ENCODE measurements around the gene PODN.

The PODN gene

DNA sequence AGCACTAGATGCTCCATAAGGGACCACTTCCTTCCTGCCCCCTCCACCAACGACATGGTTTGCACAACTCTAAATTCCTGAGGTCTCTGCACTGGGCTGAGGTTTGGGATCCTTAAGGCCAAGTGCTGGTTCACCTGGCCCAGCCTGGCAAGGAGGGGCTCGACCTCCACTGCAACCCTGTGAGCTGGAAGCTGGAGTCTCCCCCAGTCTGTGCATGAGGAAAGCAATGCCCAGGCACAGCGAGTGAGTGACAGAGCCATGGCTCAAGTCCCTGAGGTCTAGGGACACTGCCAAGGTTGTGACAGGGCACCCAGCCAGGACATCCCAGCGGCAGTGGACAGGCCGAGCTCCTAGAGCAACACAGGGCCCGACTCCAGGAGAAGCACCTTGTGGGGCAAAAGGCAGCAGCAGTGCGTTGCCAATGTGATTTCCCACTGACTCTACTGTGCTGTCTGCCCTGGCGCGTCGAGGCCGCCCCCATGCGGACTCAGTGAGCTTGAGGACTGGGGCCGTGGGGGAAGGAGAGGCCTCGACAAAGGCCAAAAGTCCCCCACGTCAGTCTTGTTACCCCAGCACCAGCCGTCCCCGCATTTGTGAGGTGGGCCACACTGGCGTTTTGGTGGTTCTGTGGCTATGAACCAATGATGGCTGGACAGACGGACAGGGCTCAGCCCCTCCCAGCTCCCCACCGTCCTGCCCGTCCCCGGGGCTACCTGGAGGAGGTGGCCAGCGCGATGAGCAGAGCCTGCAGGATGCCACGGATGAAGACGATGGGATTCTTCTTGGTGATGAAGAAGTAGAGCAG lies 30.0 kb downstream of the PODN start:
- DNase-seq = no peak

DNA sequence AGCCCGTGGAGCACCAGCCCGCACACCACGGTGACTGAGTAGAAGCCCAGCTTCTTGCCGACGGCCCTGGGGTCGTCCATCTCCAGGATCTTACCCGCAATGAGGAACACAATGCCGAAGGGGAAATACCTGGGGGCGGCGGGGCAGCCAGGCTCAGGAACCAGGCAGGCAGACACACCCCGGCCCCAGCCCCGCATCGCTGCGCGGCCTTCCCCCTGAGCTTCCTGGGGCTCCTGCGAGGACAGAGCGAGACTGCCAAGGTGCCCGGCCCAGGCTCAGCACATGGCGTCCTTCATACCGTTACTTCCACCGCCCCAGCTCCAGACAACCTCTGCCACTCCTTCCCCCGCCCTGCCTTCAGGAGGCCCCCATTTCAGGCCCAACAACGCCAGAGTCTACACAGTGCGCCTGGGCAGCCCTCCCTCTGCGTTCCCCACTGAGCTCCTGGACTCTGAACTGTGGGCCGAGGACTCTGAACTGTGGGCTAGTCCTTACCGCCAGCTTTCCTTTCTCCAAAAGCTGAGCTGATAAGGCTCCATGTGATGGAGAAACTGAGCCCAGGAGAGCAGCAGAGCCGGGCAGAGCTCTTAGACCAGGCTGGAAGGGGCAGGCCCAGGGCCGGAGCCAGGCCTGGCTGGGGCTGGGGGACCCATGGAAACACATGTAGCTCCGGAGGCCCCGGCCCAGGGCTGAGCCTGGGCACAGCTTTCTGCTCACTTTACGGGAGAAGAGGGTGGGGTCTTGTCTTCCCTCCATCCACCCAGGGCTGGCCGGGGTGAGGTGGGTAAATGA lies 30.8 kb downstream of the PODN start:
- no peak for DNase-seq

- DNase-seq = no peak
These were observed 31.4 kb downstream of the PODN start for GRCh38 chr1:53093451-53093754.

DNA sequence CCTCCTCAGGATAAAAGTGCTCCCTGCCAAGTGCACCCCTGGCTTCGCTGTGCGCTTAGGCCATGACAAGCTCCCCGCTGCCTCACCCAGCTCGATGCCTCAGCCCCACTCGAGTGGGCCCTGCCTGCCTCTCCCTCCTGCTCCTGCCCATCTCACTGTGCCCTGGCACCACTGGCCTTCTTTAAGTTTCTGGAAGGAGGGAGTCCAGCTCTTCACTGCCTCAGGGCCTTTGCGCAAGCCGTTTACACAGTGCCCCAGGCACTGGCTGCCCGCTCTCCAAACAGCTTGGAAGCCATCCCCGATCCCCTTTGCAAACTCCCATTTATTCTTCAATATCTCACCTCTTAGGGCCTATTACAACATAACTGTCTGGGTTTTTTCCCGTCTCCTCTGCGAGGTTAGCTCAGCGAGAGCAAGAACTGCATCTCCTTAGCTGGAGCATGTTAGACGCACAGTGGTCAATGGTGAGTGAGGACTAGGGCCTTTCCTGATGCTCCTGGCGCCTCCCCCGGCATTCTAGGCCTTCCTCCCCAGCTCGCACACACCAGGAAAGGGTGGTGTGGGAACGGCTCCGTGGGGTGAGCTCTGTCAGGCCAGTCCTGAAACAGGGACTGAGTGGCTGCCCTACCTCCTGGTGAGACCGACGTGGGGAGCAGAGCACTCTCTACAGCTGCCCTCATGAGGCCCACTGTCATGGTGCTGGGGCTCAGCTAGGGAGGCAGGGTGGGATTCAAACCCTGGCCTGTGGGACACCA lies 31.9 kb downstream of the PODN start:
- DNase-seq = no peak

DNA sequence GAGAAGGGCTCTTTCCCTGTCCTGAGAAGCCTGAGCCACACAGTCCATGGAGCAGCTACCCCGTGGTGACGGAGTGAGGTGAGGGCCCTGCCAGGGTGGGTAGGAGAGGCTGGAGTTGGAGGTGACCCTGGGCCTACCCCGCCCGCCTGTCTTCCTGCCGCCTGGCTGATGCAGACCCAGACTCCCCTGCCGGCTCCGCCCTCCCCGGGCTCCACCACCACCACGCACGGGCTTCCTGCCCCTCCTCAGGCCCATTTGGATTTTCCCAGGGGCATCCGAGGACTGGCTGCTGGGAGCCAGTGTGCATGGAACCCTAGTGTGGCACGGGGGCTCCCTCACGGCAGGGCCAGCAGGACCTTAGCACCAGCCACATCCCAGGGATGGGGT lies 32.5 kb downstream of the PODN start:
- DNase-seq = no peak

GRCh38 chr1:53104289-53104913 lies 42.4 kb downstream of the PODN start:
- DNase-seq = no peak

GRCh38 chr1:53107090-53107489 lies 45.1 kb downstream of the PODN start:
- DNase-seq = no peak

GRCh38 chr1:53107570-53108322 lies 45.7 kb downstream of the PODN start:
- peak; percentile 8 for DNase-seq

DNA sequence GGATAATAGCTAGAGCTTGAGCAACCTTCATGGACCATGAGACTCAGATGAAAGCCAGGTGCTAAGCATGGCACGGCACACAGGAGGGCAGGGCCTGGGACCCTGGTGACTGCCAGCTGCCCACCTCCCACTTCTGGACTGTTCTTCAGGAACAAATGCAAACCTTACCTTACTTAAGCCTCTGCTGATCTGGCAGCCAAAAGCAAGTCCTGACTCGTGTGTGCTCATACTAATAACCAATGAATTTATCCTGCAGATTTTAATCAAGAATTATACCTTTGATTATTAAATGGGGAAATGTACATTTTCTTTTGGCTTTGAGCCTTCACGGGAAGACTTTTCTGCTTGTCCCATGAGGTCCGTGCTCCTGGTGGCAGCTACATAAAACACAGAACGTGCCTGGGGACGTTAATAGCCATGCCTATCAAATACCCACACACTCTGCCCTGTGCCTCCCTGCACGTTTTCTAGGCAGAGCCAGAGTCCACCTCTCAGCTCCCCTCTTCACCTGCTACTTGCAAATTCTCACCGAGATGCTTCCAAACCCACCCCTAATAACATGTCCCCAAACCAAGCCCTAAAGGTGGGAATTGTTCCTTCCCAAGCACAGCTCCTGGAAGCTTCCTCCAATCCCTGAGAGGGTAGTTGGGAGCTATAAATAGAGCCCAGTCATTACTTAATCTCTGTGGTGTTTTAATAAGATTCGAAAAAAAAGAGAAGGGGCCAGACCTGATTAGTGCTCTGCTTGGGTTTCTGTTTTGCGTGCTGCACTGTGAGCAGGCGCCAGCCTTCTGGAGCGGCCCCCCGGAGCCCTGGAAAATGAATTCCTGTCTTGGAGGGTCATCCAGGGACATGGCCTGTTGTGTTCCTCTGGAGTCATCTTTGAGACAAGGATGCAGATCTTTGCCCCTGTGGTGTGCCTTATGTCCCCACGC lies 46.9 kb downstream of the PODN start:
- no peak for DNase-seq

DNA sequence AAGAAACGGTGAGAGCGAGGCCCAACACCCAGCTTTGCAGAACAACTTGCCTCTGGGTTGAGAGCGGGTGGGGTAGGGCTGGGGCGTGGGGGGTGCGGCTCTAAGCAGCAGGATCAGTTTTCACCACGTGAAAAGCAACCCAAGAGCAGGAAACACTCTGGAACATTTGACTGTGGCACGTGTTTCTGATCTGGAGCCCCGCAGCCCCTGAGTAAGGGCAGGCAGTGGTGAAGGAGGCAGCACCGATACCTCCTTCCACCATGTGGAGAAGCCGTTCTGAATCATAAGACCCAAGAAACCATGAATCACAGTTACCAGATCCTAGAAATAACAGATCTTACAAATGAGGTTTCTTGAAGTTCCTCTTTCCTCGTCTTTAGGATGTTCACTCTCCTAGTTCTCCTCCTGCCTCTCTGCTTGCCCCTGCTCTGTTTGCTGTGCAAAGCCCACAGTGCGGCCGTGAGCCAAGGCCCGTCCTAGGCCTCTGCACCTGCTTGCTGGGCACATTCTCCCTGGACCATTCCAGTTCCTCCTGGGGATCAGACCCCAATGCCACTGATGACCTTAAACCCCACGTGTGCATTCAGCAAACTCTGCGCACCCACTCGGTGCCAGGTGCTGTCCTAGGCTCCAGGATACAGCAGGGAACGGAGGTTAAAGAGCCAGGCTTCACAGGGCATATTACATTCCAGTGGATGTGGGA lies 48.5 kb downstream of the PODN start:
- DNase-seq = no peak

- DNase-seq = no peak
These were observed 49.1 kb downstream of the PODN start for GRCh38 chr1:53111073-53111556.

DNA sequence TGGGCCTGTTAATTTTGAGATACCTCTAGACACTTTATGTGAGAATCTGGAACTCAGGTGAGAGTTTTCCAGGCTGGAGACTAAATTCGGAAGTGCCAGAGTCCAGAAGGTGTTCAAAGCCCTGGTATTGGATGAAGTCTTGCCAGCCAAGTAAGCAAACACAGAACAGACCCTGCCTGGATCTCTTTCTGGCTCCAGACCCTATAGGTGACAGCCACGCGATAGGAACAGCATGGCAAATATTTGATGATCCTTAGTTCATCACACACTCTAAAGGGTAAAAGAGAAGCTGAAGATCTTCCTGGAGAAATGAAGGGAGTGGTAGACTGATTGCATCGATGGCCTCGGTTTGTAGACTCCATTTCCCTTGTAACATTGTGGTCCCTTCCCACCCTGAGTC lies 49.7 kb downstream of the PODN start:
- no peak for DNase-seq

DNA sequence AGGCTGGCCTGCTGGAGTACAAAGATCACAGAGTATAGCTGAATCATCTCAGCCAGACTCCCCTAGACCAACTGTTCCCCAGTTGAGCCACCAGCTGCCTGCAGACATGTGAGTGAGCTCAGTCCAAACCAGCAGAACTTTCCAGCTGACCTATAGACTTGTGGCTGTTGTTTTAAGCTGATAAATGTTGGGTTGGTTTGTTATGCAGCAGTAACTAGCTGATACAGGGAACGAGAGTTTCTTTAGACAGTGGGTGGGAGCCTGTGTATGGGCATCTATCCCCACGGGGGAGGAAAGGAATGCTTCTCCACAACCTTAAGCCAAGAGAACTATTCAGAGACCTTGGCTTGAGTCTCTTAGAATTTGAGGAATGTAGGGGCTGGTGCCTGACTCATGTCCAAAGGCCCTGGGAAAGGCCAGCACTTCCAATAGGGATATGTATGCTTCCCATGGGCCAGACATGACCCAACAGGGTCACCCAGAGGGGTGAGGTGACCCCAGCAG lies 50.3 kb downstream of the PODN start:
- no peak for DNase-seq

- no peak for DNase-seq
These were observed 50.8 kb downstream of the PODN start for GRCh38 chr1:53112861-53113260.

DNA sequence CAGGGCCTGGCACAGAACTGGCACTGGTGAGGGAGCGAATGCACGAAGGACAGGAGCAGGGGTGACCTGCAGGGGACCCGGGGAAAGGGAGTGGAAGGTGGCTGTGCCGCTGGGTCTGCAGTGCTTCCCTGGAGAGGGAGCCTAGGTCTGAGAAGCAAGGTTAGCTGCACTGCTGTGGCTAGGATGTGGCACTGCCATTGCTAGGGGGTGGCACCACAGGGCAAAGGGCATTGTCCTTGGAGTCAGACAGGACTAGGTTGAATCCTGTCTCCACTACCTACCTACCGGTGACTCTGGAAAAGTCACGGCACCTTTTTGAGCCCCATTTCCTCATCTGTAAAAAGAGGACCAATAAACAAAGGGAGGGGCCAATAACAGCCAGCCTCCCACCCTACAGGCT lies 52.1 kb downstream of the PODN start:
- no peak for DNase-seq

GRCh38 chr1:53114581-53115400 lies 52.8 kb downstream of the PODN start:
- no peak for DNase-seq

- DNase-seq = no peak
These were observed 53.6 kb downstream of the PODN start for GRCh38 chr1:53115403-53116306.

- DNase-seq = no peak
These were observed 54.3 kb downstream of the PODN start for GRCh38 chr1:53116307-53116810.

Measured in CD4-positive, alpha-beta T cell treated with Interleukin-6 for 4 hours (primary cell).